AG04449 (cell line): Measurements from ENCODE around the gene CACNA1C.

Experiments used
- CTCF ChIA-PET: fragments of 350-600 bp; formaldehyde crosslinking; extraction: SDS; loops from one replicate; lab custom pipeline; 2021; ENCODE audit warnings: antibody characterized with exemption; lab: Yijun Ruan, JAX
- POLR2A ChIA-PET: fragments of 400-600, 350-600 bp; formaldehyde crosslinking; extraction: SDS; loops from one replicate; lab custom pipeline; 2020; ENCODE audit warnings: antibody characterized with exemption, inconsistent platforms; lab: Yijun Ruan, JAX
- DNase-seq: peaks from one replicate; pipeline ENCODE4 v3.0.0-alpha.2; 2010; ENCODE audit warnings: low read depth, low spot score
- H3K4me3 ChIP-seq: 2 replicates; pipeline ENCODE4 v1.5.1; 2011; ENCODE audit warnings: low read depth, mild to moderate bottlenecking, control low read depth, low read length
- TF ChIP-seq, protein P1 (sequence below): IDR thresholded peaks from one replicate; pipeline ENCODE4 v1.5.1; 2011; ENCODE audit warnings: mild to moderate bottlenecking, moderate library complexity, low read length, control low read depth, inconsistent platforms; ENCODE audit not compliant: insufficient read depth; ENCODE audit errors: missing control alignments

CACNA1C gene

DNA sequence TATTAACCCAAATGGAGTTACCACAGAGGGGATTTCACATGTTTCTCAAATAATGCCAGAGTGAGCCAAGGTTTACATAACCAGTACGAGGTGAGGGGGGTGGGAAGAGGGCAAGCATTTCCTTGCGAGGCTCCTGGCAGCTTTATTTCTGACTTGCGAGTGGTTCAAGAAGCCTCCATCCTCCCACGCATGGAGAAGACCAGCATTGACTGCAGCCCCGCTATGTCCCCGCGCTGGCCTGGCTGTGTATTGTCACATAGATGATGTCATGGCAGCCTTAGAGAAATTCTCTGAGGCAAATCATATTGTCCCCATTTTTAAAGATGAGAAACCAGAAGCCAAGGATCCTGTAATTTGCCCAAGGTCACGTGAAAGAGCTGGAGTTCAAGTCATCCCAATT, 188.2 kb downstream of the CACNA1C start:
- no peak overlapping the region for H3K4me3 ChIP-seq
- ChIA-PET CTCF (interaction anchor here (1.1 to 1.2 kb wide), 3 partner anchors 12 to 44 kb away, joined by 3 to 4 read pairs (median 4); no protein-coding TSS in a partner anchor), POLR2A (no interaction called here)
- TF ChIP-seq, protein P1, sequence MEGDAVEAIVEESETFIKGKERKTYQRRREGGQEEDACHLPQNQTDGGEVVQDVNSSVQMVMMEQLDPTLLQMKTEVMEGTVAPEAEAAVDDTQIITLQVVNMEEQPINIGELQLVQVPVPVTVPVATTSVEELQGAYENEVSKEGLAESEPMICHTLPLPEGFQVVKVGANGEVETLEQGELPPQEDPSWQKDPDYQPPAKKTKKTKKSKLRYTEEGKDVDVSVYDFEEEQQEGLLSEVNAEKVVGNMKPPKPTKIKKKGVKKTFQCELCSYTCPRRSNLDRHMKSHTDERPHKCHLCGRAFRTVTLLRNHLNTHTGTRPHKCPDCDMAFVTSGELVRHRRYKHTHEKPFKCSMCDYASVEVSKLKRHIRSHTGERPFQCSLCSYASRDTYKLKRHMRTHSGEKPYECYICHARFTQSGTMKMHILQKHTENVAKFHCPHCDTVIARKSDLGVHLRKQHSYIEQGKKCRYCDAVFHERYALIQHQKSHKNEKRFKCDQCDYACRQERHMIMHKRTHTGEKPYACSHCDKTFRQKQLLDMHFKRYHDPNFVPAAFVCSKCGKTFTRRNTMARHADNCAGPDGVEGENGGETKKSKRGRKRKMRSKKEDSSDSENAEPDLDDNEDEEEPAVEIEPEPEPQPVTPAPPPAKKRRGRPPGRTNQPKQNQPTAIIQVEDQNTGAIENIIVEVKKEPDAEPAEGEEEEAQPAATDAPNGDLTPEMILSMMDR = no peak
- no peak for DNase-seq

DNA sequence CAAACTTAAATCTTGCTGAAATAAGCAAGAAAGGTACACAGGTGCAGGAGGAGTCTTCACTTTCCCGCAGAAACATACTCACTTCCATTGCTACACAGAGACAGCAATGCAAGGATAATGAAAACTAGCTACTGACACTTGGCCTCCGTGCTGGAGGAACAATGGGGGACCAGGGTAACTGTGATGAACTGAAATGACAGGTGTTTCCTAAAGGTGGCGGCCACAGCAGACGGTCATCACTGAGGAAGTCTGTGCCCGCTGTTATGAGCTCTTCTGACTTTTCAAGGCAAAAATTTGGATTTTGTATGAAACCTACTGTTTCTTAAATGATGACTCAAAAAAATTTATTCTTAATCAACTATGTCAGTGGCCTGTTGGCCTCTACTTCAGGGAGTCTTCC, 189.4 kb downstream of the CACNA1C start:
- TF ChIP-seq, protein P1 = no peak
- no peak for DNase-seq
- ChIA-PET POLR2A (no interaction called here), CTCF (interaction anchor here (1.0 to 1.9 kb wide), 3 partner anchors 11 to 302 kb away, joined by 3 to 6 read pairs (median 4); no protein-coding TSS in a partner anchor)
- H3K4me3 ChIP-seq = no peak overlapping the region

DNA sequence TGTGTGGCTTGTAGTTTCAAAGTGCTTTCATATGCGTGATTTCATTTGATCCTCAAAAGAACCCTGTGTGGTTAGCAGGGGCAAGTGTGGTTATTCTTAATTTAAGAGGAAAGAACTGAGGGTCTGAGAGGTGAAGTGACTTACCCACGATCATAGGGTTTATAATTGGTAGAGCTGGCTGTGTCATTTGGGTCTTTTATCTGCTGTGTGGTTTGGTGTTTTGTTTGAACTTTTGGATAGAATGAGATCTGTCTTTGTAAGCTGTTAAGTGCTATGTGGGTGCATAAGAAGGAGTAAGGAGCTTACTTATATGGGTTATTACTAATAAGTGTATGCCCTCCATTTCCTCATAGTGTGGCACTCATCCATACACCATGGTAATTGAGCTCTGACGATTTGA, 190.0 kb downstream of the CACNA1C start:
- POLR2A ChIA-PET = interaction anchor here (0.7 to 1.6 kb wide), 2 partner anchors 17 to 22 kb away, joined by 3 to 7 read pairs; no protein-coding TSS in a partner anchor
- TF ChIP-seq, protein P1 = no peak
- no peak for DNase-seq
- no peak overlapping the region for H3K4me3 ChIP-seq
- CTCF ChIA-PET = interaction anchor here (0.9 to 1.9 kb wide), 5 partner anchors 12 to 340 kb away, joined by 3 to 6 read pairs (median 4); no protein-coding TSS in a partner anchor

DNA sequence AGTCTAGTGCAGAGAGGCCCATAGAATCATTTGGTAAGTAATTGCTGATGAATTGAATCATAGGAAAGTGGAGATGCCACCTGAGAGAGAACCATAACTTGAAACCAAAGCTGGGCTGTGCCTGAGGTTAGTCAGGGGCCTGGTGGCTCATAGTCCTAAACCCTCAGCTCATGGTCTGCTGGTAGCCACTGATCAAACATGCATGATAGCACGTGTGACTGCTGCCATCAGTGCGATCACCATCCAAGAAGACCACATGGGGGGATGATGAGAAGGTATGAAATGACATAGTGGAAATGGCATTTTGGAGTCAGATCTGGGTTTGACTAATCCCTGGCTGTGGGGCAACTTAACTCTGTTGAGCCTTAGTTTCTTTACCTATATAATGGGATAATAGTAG, 190.5 kb downstream of the CACNA1C start:
- no peak overlapping the region for H3K4me3 ChIP-seq

DNA sequence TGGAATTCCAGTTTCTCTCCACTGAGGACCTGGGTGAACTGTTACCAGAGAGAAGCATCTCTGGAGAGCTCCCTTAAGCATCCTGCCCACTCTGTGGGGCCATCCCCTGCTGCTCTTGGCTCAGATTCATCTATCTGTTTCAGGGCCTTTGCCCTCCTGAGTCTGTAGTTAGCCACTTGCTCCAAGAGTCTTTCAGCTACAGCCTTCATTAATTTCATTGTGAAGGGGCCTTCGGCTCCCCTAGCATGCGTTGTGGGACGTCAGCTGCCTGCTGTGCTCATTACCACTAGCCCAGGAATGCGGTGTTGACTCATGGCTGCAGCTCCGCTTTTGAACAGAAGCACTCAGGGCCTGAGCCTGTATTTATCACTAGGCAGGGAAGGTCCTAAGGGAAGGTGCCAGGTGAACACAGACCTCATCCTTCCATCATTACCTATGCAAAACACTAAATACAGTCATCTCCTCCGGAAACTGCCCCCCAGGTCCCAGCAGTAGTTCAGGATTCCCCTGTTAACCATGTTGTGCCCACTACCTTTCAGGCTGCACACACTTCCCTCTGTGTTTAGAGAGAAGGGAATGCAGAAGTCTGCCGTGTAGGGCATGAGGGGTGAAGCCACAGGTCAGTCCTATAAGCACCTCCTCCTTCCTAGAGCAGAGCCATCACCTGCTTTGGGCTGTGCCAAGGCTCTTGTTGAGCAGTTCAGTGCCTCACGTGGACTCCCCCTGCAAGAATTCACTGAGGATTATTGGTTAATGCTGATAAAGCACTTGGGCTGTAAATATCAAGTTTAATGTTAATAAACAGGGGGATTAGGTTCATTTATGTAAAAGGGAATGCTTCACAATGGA, 191.4 kb downstream of the CACNA1C start:
- no peak overlapping the region for H3K4me3 ChIP-seq
- POLR2A ChIA-PET = interaction anchor here (0.8 to 1.6 kb wide), 5 partner anchors 15 to 60 kb away, joined by 3 to 7 read pairs (median 4); no protein-coding TSS in a partner anchor

More for the DNA sequence above, 190.5 kb downstream of the CACNA1C start:
- no peak for DNase-seq
- ChIA-PET POLR2A (interaction anchor here (0.7 to 1.6 kb wide), 4 partner anchors 16 to 59 kb away, joined by 3 to 7 read pairs (median 3); no protein-coding TSS in a partner anchor), CTCF (interaction anchor here (0.9 to 1.9 kb wide), 6 partner anchors 12 to 340 kb away, joined by 3 to 6 read pairs (median 4); no protein-coding TSS in a partner anchor)
- TF ChIP-seq, protein P1 = no peak

More for the DNA sequence above, 191.4 kb downstream of the CACNA1C start:
- CTCF ChIA-PET = interaction anchor here (0.9 to 1.9 kb wide), 5 partner anchors 11 to 339 kb away, joined by 3 to 6 read pairs (median 4); no protein-coding TSS in a partner anchor
- peak; percentile 90 for DNase-seq
- TF ChIP-seq, protein P1 = no peak
